CD14-positive monocyte (primary cell): Measurements from ENCODE around the gene CATSPER2. TPM values are rescaled to one million over a fixed set of nuclear protein-coding genes. Genes with fewer than 3 reads are reported as not detected.

Experiments used
- polyA plus RNA-seq, 3 donors: library from polyadenylated mRNA; depleted of rRNA in 1 of 3; unstranded in 2 of 3; stranded (reverse) in 1 of 3; fragments of 300-500 nt in 2 of 3; fragments of >200 nt in 1 of 3; fragmentation: Illumina TruSeq in 2 of 3; gene quantifications; 1 replicate in 2 of 3; 2 replicates in 1 of 3; pipeline ENCODE4 v1.2.3, GENCODE V29; 2012 to 2021
- small RNA-seq: library from RNA; depleted of rRNA; stranded (forward); fragments of <200 nt; gene quantifications from one replicate; pipeline ENCODE3, GENCODE V24; 2012; ENCODE audit warnings: low read depth; ENCODE audit not compliant: insufficient read length

The CATSPER2 gene
- polyA plus RNA-seq, 3 donors = 2.5 TPM; not detected in 2

Small RNAs within 50 kb of the gene (small RNA-seq; reads per million reads assigned to genes)
- not detected for gene PDIA3P2
- not detected for gene RNU6-554P
- gene RNU6-610P = not detected

Other genes starting within 250 kb of the CATSPER2 start
- 1 to 10 TPM; 1.8 to 6.7 (median 3.1) TPM for gene TP53BP1, start 155.7 kb downstream of the CATSPER2 start, polyA plus RNA-seq
- under 1 TPM in 2 of 3 donors, not detected in 1; 0.01 to 0.02 TPM for gene MAP1A, start 131.2 kb downstream of the CATSPER2 start, polyA plus RNA-seq
- 10 to 100 TPM in 1 of 3 donors, 1 to 10 TPM in 1, under 1 TPM in 1; 0.95 to 19.9 (median 2.0) TPM for gene PPIP5K1, start 58.6 kb downstream of the CATSPER2 start, polyA plus RNA-seq
- gene CKMT1B, start 54.8 kb downstream of the CATSPER2 start, polyA plus RNA-seq = not detected
- under 1 TPM in 1 of 3 donors, not detected in 2; 0.37 TPM for gene STRC, start 30.0 kb downstream of the CATSPER2 start, polyA plus RNA-seq
- gene CKMT1A, start 45.0 kb upstream of the CATSPER2 start, polyA plus RNA-seq = not detected
- 100 to 1,000 TPM; 101 to 305 (median 195) TPM for gene PDIA3, start 97.6 kb upstream of the CATSPER2 start, polyA plus RNA-seq
- gene ELL3, start 128.1 kb upstream of the CATSPER2 start, polyA plus RNA-seq = 1 to 10 TPM in 1 of 3 donors, under 1 TPM in 2; 0.29 to 1.2 (median 0.60) TPM
- 1,000 to 10,000 TPM; 1,511 to 3,135 (median 2,483) TPM for gene SERF2, start 143.5 kb upstream of the CATSPER2 start, polyA plus RNA-seq
- gene SERINC4, start 151.4 kb upstream of the CATSPER2 start, polyA plus RNA-seq = under 1 TPM; 0.09 to 0.70 (median 0.56) TPM
- gene HYPK, start 151.8 kb upstream of the CATSPER2 start, polyA plus RNA-seq = 10 to 100 TPM in 1 of 3 donors, 1 to 10 TPM in 2; 4.4 to 23.1 (median 5.3) TPM
- gene MFAP1, start 175.8 kb upstream of the CATSPER2 start, polyA plus RNA-seq = 1 to 10 TPM; 2.6 to 3.7 (median 3.7) TPM
- under 1 TPM; 0.32 to 0.91 (median 0.40) TPM for gene WDR76, start 178.2 kb upstream of the CATSPER2 start, polyA plus RNA-seq